SK-N-SH (cell line): ENCODE data around the gene SCTR. TPM values are rescaled to one million over a fixed set of nuclear protein-coding genes. Genes with fewer than 3 reads are reported as not detected.

Experiments
- CTCF ChIA-PET: fragments of 300-600, 350-600 bp; formaldehyde crosslinking; extraction: SDS; loops from one replicate; lab custom pipeline; 2021; lab: Yijun Ruan, JAX
- POLR2A ChIA-PET: fragments of 350-600 bp; sonication (Branson Sonifier 250); formaldehyde crosslinking; extraction: SDS; loops from one replicate; lab custom pipeline; 2020; ENCODE audit warnings: antibody characterized with exemption, inconsistent platforms; lab: Yijun Ruan, JAX
- DNase-seq: peaks from one replicate; pipeline ENCODE4 v3.0.0; 2012
- H2AFZ ChIP-seq: fragments of 200-600 bp; sonication (generic); 2 replicates; pipeline ENCODE4 v1.8.1; 2016; ENCODE audit warnings: antibody characterized with exemption, mild to moderate bottlenecking, low read depth
- H3F3A ChIP-seq: fragments of 200-600 bp; sonication (generic); replicated peaks from 2 replicates; pipeline ENCODE3; 2016; ENCODE audit warnings: antibody characterized with exemption, mild to moderate bottlenecking; ENCODE audit not compliant: insufficient read depth
- H3K27ac ChIP-seq, 2 experiments: fragments of 200-500 bp in 1 of 2; fragments of 200-600 bp in 1 of 2; sonication (Bioruptor generic) in 1 of 2; sonication (generic), shearing (Covaris generic) in 1 of 2; 2 replicates each; pipeline versions ENCODE4 v1.5.1 to v1.6.1; 2014 to 2016; ENCODE audit warnings: low read depth in 2 of 2, inconsistent platforms in 1 of 2, low read length in 1 of 2, mild to moderate bottlenecking in 1 of 2, mixed read lengths in 1 of 2
- H3K27me3 ChIP-seq: fragments of 200-600 bp; sonication (generic), shearing (Covaris generic); 2 replicates; pipeline ENCODE4 v1.6.1; 2016; ENCODE audit warnings: mixed run types; ENCODE audit not compliant: insufficient read depth
- H3K36me3 ChIP-seq, 2 experiments: fragments of 200-500 bp in 1 of 2; fragments of 200-600 bp in 1 of 2; sonication (Bioruptor generic) in 1 of 2; sonication (generic) in 1 of 2; replicated peaks in 1 of 2; 2 replicates each; pipeline versions ENCODE3 to v1.5.1; 2014 to 2016; ENCODE audit warnings: low read length in 1 of 2, mild to moderate bottlenecking in 1 of 2; ENCODE audit not compliant: insufficient read depth in 2 of 2, control insufficient read depth in 1 of 2
- H3K4me1 ChIP-seq, 2 experiments: fragments of 200-500 bp in 1 of 2; fragments of 200-600 bp in 1 of 2; sonication (Bioruptor generic) in 1 of 2; sonication (generic), shearing (Covaris generic) in 1 of 2; 2 replicates each; pipeline versions ENCODE4 v1.5.1 to v1.6.1; 2014 to 2016; ENCODE audit warnings: low read depth in 1 of 2, low read length in 1 of 2, mixed run types in 1 of 2; ENCODE audit not compliant: insufficient read depth in 2 of 2, control insufficient read depth in 1 of 2
- H3K4me2 ChIP-seq: fragments of 200-600 bp; sonication (generic), shearing (Covaris generic); 2 replicates; pipeline ENCODE4 v1.6.1; 2017; ENCODE audit warnings: mixed run types
- H3K4me3 ChIP-seq, 2 experiments: fragments of 200-500 bp in 1 of 2; fragments of 200-600 bp in 1 of 2; sonication (Bioruptor generic) in 1 of 2; sonication (generic), shearing (Covaris generic) in 1 of 2; 2 replicates each; pipeline versions ENCODE4 v1.5.1 to v1.8.1; 2014 to 2016; ENCODE audit warnings: low read depth in 2 of 2, inconsistent platforms in 1 of 2, low read length in 1 of 2, mild to moderate bottlenecking in 1 of 2, mixed read lengths in 1 of 2, moderate library complexity in 1 of 2
- H3K79me2 ChIP-seq: fragments of 200-600 bp; sonication (generic); 2 replicates; pipeline ENCODE4 v1.8.1; 2017; ENCODE audit warnings: mild to moderate bottlenecking; ENCODE audit not compliant: insufficient read depth
- H3K9ac ChIP-seq: fragments of 200-600 bp; sonication (generic); 2 replicates; pipeline ENCODE4 v1.6.1; 2017; ENCODE audit warnings: mixed run types
- H3K9me2 ChIP-seq: fragments of 200-600 bp; sonication (generic); 2 replicates; pipeline ENCODE4 v1.6.1; 2017; ENCODE audit warnings: mixed run types
- H3K9me3 ChIP-seq: fragments of 200-600 bp; sonication (generic); 2 replicates; pipeline ENCODE4 v1.6.1; 2017; ENCODE audit warnings: mixed run types, mild to moderate bottlenecking, moderate library complexity
- H4K20me1 ChIP-seq: fragments of 200-600 bp; sonication (generic); 2 replicates; pipeline ENCODE4 v1.6.1; 2017; ENCODE audit warnings: mild to moderate bottlenecking, mixed run types; ENCODE audit not compliant: insufficient read depth
- CTCF ChIP-seq: fragments of 200-600 bp; sonication (generic); IDR thresholded peaks from 2 replicates; pipeline ENCODE4 v1.6.1; 2017; ENCODE audit warnings: antibody characterized with exemption, mild to moderate bottlenecking, moderate library complexity
- ELF1 ChIP-seq: IDR thresholded peaks from 2 replicates; pipeline ENCODE4 v1.4.0; 2012
- EP300 ChIP-seq, 2 experiments: IDR thresholded peaks; 2 replicates each; pipeline versions ENCODE4 v1.4.0 to v1.6.1; 2012; ENCODE audit warnings: borderline replicate concordance in 1 of 2, low read depth in 1 of 2, low read length in 1 of 2
- FOSL2 ChIP-seq: IDR thresholded peaks from 2 replicates; pipeline ENCODE4 v1.4.0; 2012; ENCODE audit warnings: low read depth, mild to moderate bottlenecking, moderate library complexity, borderline replicate concordance
- GATA2 ChIP-seq: sonication (generic); formaldehyde crosslinking; IDR thresholded peaks from 2 replicates; pipeline ENCODE4 v1.5.0; 2020; ENCODE audit warnings: mild to moderate bottlenecking, missing genetic modification reagents
- NFIC ChIP-seq: IDR thresholded peaks from 2 replicates; pipeline ENCODE4 v1.4.0; 2012; ENCODE audit warnings: borderline replicate concordance
- REST ChIP-seq: IDR thresholded peaks from 2 replicates; pipeline ENCODE4 v1.6.1; 2012; ENCODE audit warnings: mild to moderate bottlenecking, low read depth, low read length, moderate library complexity
- RFX5 ChIP-seq: IDR thresholded peaks from 2 replicates; pipeline ENCODE4 v1.6.1; 2012; ENCODE audit warnings: mild to moderate bottlenecking, improper control_type of control experiment, low read length
- RXRA ChIP-seq: IDR thresholded peaks from 2 replicates; pipeline ENCODE4 v1.4.0; 2012; ENCODE audit warnings: low read depth, mild to moderate bottlenecking, borderline replicate concordance
- SIN3A ChIP-seq: IDR thresholded peaks from 2 replicates; pipeline ENCODE4 v1.6.1; 2012; ENCODE audit warnings: low read depth, mild to moderate bottlenecking, low read length, moderate library complexity, borderline replicate concordance
- SMC3 ChIP-seq: IDR thresholded peaks from 2 replicates; pipeline ENCODE4 v1.6.1; 2012; ENCODE audit warnings: low read depth, low read length, improper control_type of control experiment
- TAF1 ChIP-seq: IDR thresholded peaks from 2 replicates; pipeline ENCODE4 v1.6.1; 2012; ENCODE audit warnings: low read depth, mild to moderate bottlenecking, low read length, moderate library complexity, borderline replicate concordance
- USF2 ChIP-seq: fragments of 150-350 bp; IDR thresholded peaks from 2 replicates; pipeline ENCODE4 v1.6.1; 2017; ENCODE audit warnings: antibody characterized with exemption, low read length, low read depth, borderline replicate concordance
- ZBTB33 ChIP-seq: IDR thresholded peaks from 2 replicates; pipeline ENCODE4 v1.4.0; 2012; ENCODE audit warnings: low read depth, borderline replicate concordance
- whole genome bisulfite sequencing: methylation state at CpG from one replicate; pipeline ENCODE4 v1.1.6; 2017; ENCODE audit warnings: low lambda C conversion rate; 5-methylcytosine and 5-hydroxymethylcytosine counted together
- polyA plus RNA-seq, 3 experiments: library from polyadenylated mRNA; depleted of rRNA; stranded (reverse); fragments of >200 nt; gene quantifications; 2 replicates each; pipeline ENCODE4 v1.2.3, GENCODE V29; 2012
- TF ChIP-seq, protein P1 (sequence below): IDR thresholded peaks from 2 replicates; pipeline ENCODE4 v1.4.0; 2012; ENCODE audit warnings: low read depth
- TF ChIP-seq, protein P2 (sequence below): IDR thresholded peaks from 2 replicates; pipeline ENCODE4; 2012

The SCTR gene
- polyA plus RNA-seq, 1 of the 3 experiments (the other 2 are of a cell fraction): not detected

- ChIA-PET POLR2A (no interaction called here), CTCF (no interaction called here)
- no peaks in the 10 kb centered on the region for H3K27me3 ChIP-seq
- H3K36me3 ChIP-seq: no peaks in the 10 kb centered on the region
- no peak for DNase-seq
- H3K4me2 ChIP-seq: no peak overlapping the region
- H3F3A ChIP-seq: no peaks in the 10 kb centered on the region
- no peaks in the 10 kb centered on the region for H3K79me2 ChIP-seq
- no peak for TF ChIP-seq GATA2 (CRISPR knock-in tag)
- TF ChIP-seq RXRA: no peak
- no peak for TF ChIP-seq ELF1
- no peak for TF ChIP-seq SMC3
- TF ChIP-seq RFX5: no peak
- no peak for TF ChIP-seq ZBTB33
- no peak for TF ChIP-seq USF2
- TF ChIP-seq NFIC: no peak
- no peak for TF ChIP-seq REST
- no peak for TF ChIP-seq FOSL2
- H3K9me2 ChIP-seq: no peaks in the 10 kb centered on the region
- no peaks in the 10 kb centered on the region for H4K20me1 ChIP-seq
- H3K27ac ChIP-seq: no peak overlapping the region
- peaks cover 0 to 6% of the 10 kb centered on the region in 2 experiments; a peak in 2 of 4 replicates for H3K4me1 ChIP-seq
- no peak overlapping the region for H3K9ac ChIP-seq
- H2AFZ ChIP-seq: no peak overlapping the region
- no peak overlapping the region for H3K4me3 ChIP-seq
- H3K9me3 ChIP-seq: no peaks in the 10 kb centered on the region
- 38% methylated on average over 3 of the region's 3 CpGs for WGBS
These were observed 28.6 kb upstream of the SCTR start for GRCh38 chr2:119552902-119553301.

GRCh38 chr2:119550856-119551255, 26.6 kb upstream of the SCTR start:
- 95% methylated on average over 1 of the region's 1 CpG for WGBS
- Histone ChIP-seq H3K36me3 (no peaks in the 10 kb centered on the region), H3K4me2 (no peak overlapping the region), H3K4me3 (no peak overlapping the region), H3K4me1 (peaks cover 0 to 6% of the 10 kb centered on the region in 2 experiments; a peak in 2 of 4 replicates), H3F3A (no peaks in the 10 kb centered on the region), H3K79me2 (no peaks in the 10 kb centered on the region), H3K9ac (no peak overlapping the region), H3K9me2 (no peaks in the 10 kb centered on the region), H3K27ac (no peak overlapping the region), H3K9me3 (no peaks in the 10 kb centered on the region), H3K27me3 (no peaks in the 10 kb centered on the region), H2AFZ (no peak overlapping the region), H4K20me1 (no peaks in the 10 kb centered on the region)
- DNase-seq: no peak
- CTCF ChIA-PET: interaction anchor here (1.0 to 1.1 kb wide), 2 partner anchors 30 to 176 kb away, joined by 3 read pairs; no protein-coding TSS in a partner anchor
- POLR2A ChIA-PET: no interaction called here
- TF ChIP-seq EP300 (IDR thresholded peaks at IDR 0.05; ENCODE audit: borderline replicate concordance in 1 of 2, low read depth in 1 of 2, low read length in 1 of 2) (no peak), USF2 (no peak), NFIC (no peak), CTCF (no peak), SMC3 (no peak), TAF1 (no peak), SIN3A (no peak)
- TF ChIP-seq, protein P1, sequence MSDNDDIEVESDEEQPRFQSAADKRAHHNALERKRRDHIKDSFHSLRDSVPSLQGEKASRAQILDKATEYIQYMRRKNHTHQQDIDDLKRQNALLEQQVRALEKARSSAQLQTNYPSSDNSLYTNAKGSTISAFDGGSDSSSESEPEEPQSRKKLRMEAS: no peak
- TF ChIP-seq, protein P2, sequence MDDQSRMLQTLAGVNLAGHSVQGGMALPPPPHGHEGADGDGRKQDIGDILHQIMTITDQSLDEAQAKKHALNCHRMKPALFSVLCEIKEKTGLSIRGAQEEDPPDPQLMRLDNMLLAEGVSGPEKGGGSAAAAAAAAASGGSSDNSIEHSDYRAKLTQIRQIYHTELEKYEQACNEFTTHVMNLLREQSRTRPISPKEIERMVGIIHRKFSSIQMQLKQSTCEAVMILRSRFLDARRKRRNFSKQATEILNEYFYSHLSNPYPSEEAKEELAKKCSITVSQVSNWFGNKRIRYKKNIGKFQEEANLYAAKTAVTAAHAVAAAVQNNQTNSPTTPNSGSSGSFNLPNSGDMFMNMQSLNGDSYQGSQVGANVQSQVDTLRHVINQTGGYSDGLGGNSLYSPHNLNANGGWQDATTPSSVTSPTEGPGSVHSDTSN: no peak
